Effector memory CD4-positive, alpha-beta T cell (primary cell): ENCODE measurements around the gene LAMB3.

Source experiments
- DNase-seq, 3 donors: peaks; one replicate each; pipeline ENCODE4 v3.0.0-alpha.2; 2020
- H3K27ac ChIP-seq: 2 replicates; pipeline ENCODE4 v1.7.0; 2013; ENCODE audit warnings: mild to moderate bottlenecking, low read length, moderate library complexity; ENCODE audit not compliant: insufficient read depth, poor library complexity, severe bottlenecking
- H3K27me3 ChIP-seq: replicated peaks from 2 replicates; pipeline ENCODE4 v1.7.0; 2013; ENCODE audit warnings: mild to moderate bottlenecking, low read length; ENCODE audit not compliant: insufficient read depth, control insufficient read depth, poor library complexity, severe bottlenecking
- H3K36me3 ChIP-seq: 2 replicates; pipeline ENCODE4 v1.7.0; 2013; ENCODE audit warnings: mild to moderate bottlenecking, low read length, moderate library complexity; ENCODE audit not compliant: control insufficient read depth, insufficient read depth
- H3K4me1 ChIP-seq: 2 replicates; pipeline ENCODE4 v1.7.0; 2013; ENCODE audit warnings: low read length, mild to moderate bottlenecking; ENCODE audit not compliant: control insufficient read depth, insufficient read depth, poor library complexity, severe bottlenecking
- H3K4me3 ChIP-seq: 2 replicates; pipeline ENCODE4 v1.7.0; 2013; ENCODE audit warnings: low read length, low read depth, mild to moderate bottlenecking; ENCODE audit not compliant: insufficient read depth, poor library complexity, severe bottlenecking
- H3K9me3 ChIP-seq: 2 replicates; pipeline ENCODE4 v1.7.0; 2013; ENCODE audit warnings: mild to moderate bottlenecking, low read length, moderate library complexity; ENCODE audit not compliant: control insufficient read depth

The LAMB3 gene

GRCh38 chr1:209585672-209586071 is 66.6 kb downstream of the LAMB3 start:
- H3K4me1 ChIP-seq, result no peaks in the 10 kb centered on the region
- no peaks in the 10 kb centered on the region for H3K9me3 ChIP-seq
- no peak overlapping the region for H3K4me3 ChIP-seq
- H3K27me3 ChIP-seq, result peaks cover 17% of the 10 kb centered on the region
- H3K27ac ChIP-seq, result no peak overlapping the region
- no peak for DNase-seq
- no peaks in the 10 kb centered on the region for H3K36me3 ChIP-seq

- no peaks in the 10 kb centered on the region for H3K36me3 ChIP-seq
- peaks cover 17% of the 10 kb centered on the region for H3K27me3 ChIP-seq
- H3K4me3 ChIP-seq, result no peak overlapping the region
- no peaks in the 10 kb centered on the region for H3K4me1 ChIP-seq
- H3K9me3 ChIP-seq, result no peaks in the 10 kb centered on the region
- no peak overlapping the region for H3K27ac ChIP-seq
- DNase-seq, result no peak
Measured at GRCh38 chr1:209585197-209585596, 67.0 kb downstream of the LAMB3 start.

- H3K4me3 ChIP-seq, result no peak overlapping the region
- H3K27ac ChIP-seq, result no peak overlapping the region
- no peak for DNase-seq
- H3K4me1 ChIP-seq, result no peaks in the 10 kb centered on the region
- peaks cover 17% of the 10 kb centered on the region for H3K27me3 ChIP-seq
- no peaks in the 10 kb centered on the region for H3K9me3 ChIP-seq
- no peaks in the 10 kb centered on the region for H3K36me3 ChIP-seq
Measured at GRCh38 chr1:209584231-209584672, 68.0 kb downstream of the LAMB3 start.

GRCh38 chr1:209583408-209583807 is 68.8 kb downstream of the LAMB3 start, which contains the start of gene CAMK1G:
Gene CAMK1G (plus strand): TSS chr1:209583714. CDS start chr1:209594984, 11,270 bp downstream.
- no peak for DNase-seq
- H3K36me3 ChIP-seq, result no peaks in the 10 kb centered on the region
- no peaks in the 10 kb centered on the region for H3K9me3 ChIP-seq
- H3K27ac ChIP-seq, result no peak within 1 kb of the TSS
- H3K4me1 ChIP-seq, result no peaks in the 10 kb centered on the region
- H3K4me3 ChIP-seq, result no peak within 1 kb of the TSS
- peaks cover 17% of the 10 kb centered on the region for H3K27me3 ChIP-seq

- no peak for DNase-seq
- Histone ChIP-seq H3K36me3 (no peaks in the 10 kb centered on the region), H3K27ac (no peak overlapping the region), H3K4me1 (no peaks in the 10 kb centered on the region), H3K27me3 (peaks cover 15% of the 10 kb centered on the region), H3K4me3 (no peak overlapping the region), H3K9me3 (no peaks in the 10 kb centered on the region)
Measured at GRCh38 chr1:209580577-209580976, 71.6 kb downstream of the LAMB3 start.

- no peak for DNase-seq
- Histone ChIP-seq H3K36me3 (no peaks in the 10 kb centered on the region), H3K4me3 (no peak overlapping the region), H3K9me3 (no peaks in the 10 kb centered on the region), H3K27ac (no peak overlapping the region), H3K4me1 (no peaks in the 10 kb centered on the region), H3K27me3 (peaks cover 7% of the 10 kb centered on the region)
Measured at GRCh38 chr1:209577346-209577745, 74.9 kb downstream of the LAMB3 start.

- peaks cover 1% of the 10 kb centered on the region for H3K27me3 ChIP-seq
- H3K4me1 ChIP-seq, result no peaks in the 10 kb centered on the region
- no peak overlapping the region for H3K4me3 ChIP-seq
- DNase-seq, result peak; percentile 32 to 52 (median 34)
- H3K27ac ChIP-seq, result no peak overlapping the region
- no peaks in the 10 kb centered on the region for H3K36me3 ChIP-seq
- no peaks in the 10 kb centered on the region for H3K9me3 ChIP-seq
Measured at GRCh38 chr1:209576392-209577197, 75.6 kb downstream of the LAMB3 start.

- Histone ChIP-seq H3K4me1 (no peaks in the 10 kb centered on the region), H3K4me3 (no peak overlapping the region), H3K27ac (no peak overlapping the region), H3K36me3 (no peaks in the 10 kb centered on the region), H3K9me3 (no peaks in the 10 kb centered on the region), H3K27me3 (no peaks in the 10 kb centered on the region)
- no peak for DNase-seq
Measured at GRCh38 chr1:209570743-209571142, 81.5 kb downstream of the LAMB3 start.

- Histone ChIP-seq H3K27me3 (no peaks in the 10 kb centered on the region), H3K9me3 (no peaks in the 10 kb centered on the region), H3K4me1 (no peaks in the 10 kb centered on the region), H3K36me3 (no peaks in the 10 kb centered on the region), H3K27ac (no peak overlapping the region), H3K4me3 (peak overlapping the region; percentile 23)
- peak; percentile 39 to 67 (median 41) for DNase-seq
Measured at GRCh38 chr1:209569455-209570207, 82.6 kb downstream of the LAMB3 start.

GRCh38 chr1:209567698-209568175 is 84.5 kb downstream of the LAMB3 start:
- Histone ChIP-seq H3K27ac (no peak overlapping the region), H3K9me3 (no peaks in the 10 kb centered on the region), H3K27me3 (no peaks in the 10 kb centered on the region), H3K4me3 (no peak overlapping the region), H3K36me3 (no peaks in the 10 kb centered on the region), H3K4me1 (no peaks in the 10 kb centered on the region)
- no peak for DNase-seq
